GM23338 (cell line): ENCODE results near the gene PLAAT3. TPM values are rescaled to one million over a fixed set of nuclear protein-coding genes. Genes with fewer than 3 reads are reported as not detected.
A peak's percentile ranks its signal among the peaks of the same experiment; 100 is the strongest.

Source experiments
- ATAC-seq: fragments of 200-7000 bp; cut with Tn5 transposase; 3 replicates; pipeline ENCODE4 v1.9.1; 2020
- DNase-seq: peaks from one replicate; pipeline ENCODE4 v3.0.0-alpha.2; 2015; ENCODE audit warnings: low spot score
- H2AFZ ChIP-seq: fragments of 200-600 bp; sonication (generic); 2 replicates; pipeline ENCODE4 v1.8.0; 2016; ENCODE audit warnings: antibody characterized with exemption, mild to moderate bottlenecking, moderate library complexity
- H3F3A ChIP-seq: fragments of 200-600 bp; sonication (generic); replicated peaks from 2 replicates; pipeline ENCODE4 v1.8.0; 2017; ENCODE audit warnings: antibody characterized with exemption, mixed run types, low read depth
- H3K27ac ChIP-seq: fragments of 200-600 bp; sonication (generic); 2 replicates; pipeline ENCODE4 v1.6.1; 2016; ENCODE audit warnings: low read depth
- H3K27me3 ChIP-seq: fragments of 200-600 bp; sonication (generic); 2 replicates; pipeline ENCODE4 v1.8.0; 2016; ENCODE audit warnings: mild to moderate bottlenecking, mixed run types, moderate library complexity; ENCODE audit not compliant: insufficient read depth
- H3K36me3 ChIP-seq: fragments of 200-600 bp; sonication (generic); 2 replicates; pipeline ENCODE4 v1.8.0; 2016; ENCODE audit warnings: mild to moderate bottlenecking; ENCODE audit not compliant: insufficient read depth
- H3K4me1 ChIP-seq: fragments of 200-600 bp; sonication (generic); 2 replicates; pipeline ENCODE4 v1.8.0; 2016; ENCODE audit warnings: mild to moderate bottlenecking, moderate library complexity; ENCODE audit not compliant: insufficient read depth
- H3K4me2 ChIP-seq: fragments of 200-600 bp; sonication (generic); 2 replicates; pipeline ENCODE4 v1.7.1; 2017; ENCODE audit warnings: mixed run types
- H3K4me3 ChIP-seq: fragments of 200-600 bp; sonication (generic); 2 replicates; pipeline ENCODE4 v1.6.1; 2016; ENCODE audit warnings: mixed run types
- H3K79me2 ChIP-seq: fragments of 200-600 bp; sonication (generic); replicated peaks from 2 replicates; pipeline ENCODE4 v1.8.0; 2017; ENCODE audit warnings: mild to moderate bottlenecking; ENCODE audit not compliant: insufficient read depth
- H3K9me2 ChIP-seq: fragments of 200-600 bp; sonication (generic); 2 replicates; pipeline ENCODE4 v1.8.0; 2017; ENCODE audit not compliant: insufficient read depth
- H4K20me1 ChIP-seq: fragments of 200-600 bp; sonication (generic); replicated peaks from 2 replicates; pipeline ENCODE4 v1.8.0; 2017; ENCODE audit warnings: mild to moderate bottlenecking; ENCODE audit not compliant: insufficient read depth
- H3K27ac Mint-ChIP-seq: 2 replicates; pipeline ENCODE4 v1.8.0; 2020; ENCODE audit warnings: inconsistent platforms, mild to moderate bottlenecking, moderate library complexity, mixed read lengths
- H3K27me3 Mint-ChIP-seq: 3 replicates; pipeline ENCODE4 v1.8.0; 2022; ENCODE audit warnings: low read depth, mild to moderate bottlenecking, moderate library complexity, mixed read lengths, inconsistent platforms; ENCODE audit not compliant: insufficient read depth, poor library complexity
- H3K36me3 Mint-ChIP-seq: 3 replicates; pipeline ENCODE4 v1.8.0; 2021; ENCODE audit warnings: low read depth, mild to moderate bottlenecking, inconsistent platforms, moderate library complexity, mixed read lengths
- H3K4me1 Mint-ChIP-seq: 3 replicates; pipeline ENCODE4 v1.8.0; 2020; ENCODE audit warnings: mild to moderate bottlenecking, inconsistent platforms, mixed read lengths
- H3K4me3 Mint-ChIP-seq: 3 replicates; pipeline ENCODE4 v1.8.0; 2021; ENCODE audit warnings: moderate library complexity, mild to moderate bottlenecking, inconsistent platforms, mixed read lengths
- H3K9me3 Mint-ChIP-seq: 3 replicates; pipeline ENCODE4 v1.8.0; 2020; ENCODE audit warnings: moderate library complexity, mild to moderate bottlenecking, inconsistent platforms, mixed read lengths
- CREB1 ChIP-seq: fragments of 250-450 bp; sonication (Bioruptor Pico); IDR thresholded peaks from 2 replicates; pipeline ENCODE4 v1.5.0; 2020; ENCODE audit warnings: low read depth, mild to moderate bottlenecking, moderate library complexity
- EZH2 ChIP-seq: fragments of 200-600 bp; sonication (generic); IDR thresholded peaks from one replicate; pipeline ENCODE4 v1.8.0; 2017; ENCODE audit warnings: antibody characterized with exemption, mild to moderate bottlenecking, low read depth; ENCODE audit not compliant: unreplicated experiment
- EZH2phosphoT487 ChIP-seq: fragments of 200-600 bp; sonication (generic); IDR thresholded peaks from one replicate; pipeline ENCODE4 v1.8.1; 2018; ENCODE audit warnings: antibody characterized with exemption; ENCODE audit not compliant: unreplicated experiment
- JUNB ChIP-seq: IDR thresholded peaks from one replicate; pipeline ENCODE4 v1.6.1; 2016; ENCODE audit warnings: antibody characterized with exemption; ENCODE audit not compliant: unreplicated experiment
- NANOG ChIP-seq: IDR thresholded peaks from 2 replicates; pipeline ENCODE4 v1.6.1; 2016; ENCODE audit warnings: antibody characterized with exemption, borderline replicate concordance
- POLR2AphosphoS5 ChIP-seq: IDR thresholded peaks from 2 replicates; pipeline ENCODE4 v1.6.1; 2016; ENCODE audit warnings: antibody characterized with exemption, low read depth
- STAT1 ChIP-seq: IDR thresholded peaks from one replicate; pipeline ENCODE4 v1.6.1; 2016; ENCODE audit warnings: antibody characterized with exemption; ENCODE audit not compliant: unreplicated experiment
- ZNF114 ChIP-seq: fragments of 250-450 bp; sonication (Bioruptor Pico); IDR thresholded peaks from 2 replicates; pipeline ENCODE4 v1.5.0; 2020; ENCODE audit warnings: mild to moderate bottlenecking, moderate library complexity
- ZNF331 ChIP-seq: fragments of 250-450 bp; sonication (Bioruptor Pico); IDR thresholded peaks from 2 replicates; pipeline ENCODE4 v1.5.0; 2020; ENCODE audit warnings: low read depth, mild to moderate bottlenecking, moderate library complexity
- polyA plus RNA-seq: library from polyadenylated mRNA; unstranded; fragments of >200 nt; fragmentation: Nextera tagmentation; extraction: Ambion mirVana; gene quantifications from 2 replicates; pipeline ENCODE4 v1.2.1, GENCODE V29; 2016
- total RNA-seq: library from RNA; depleted of rRNA; stranded (reverse); fragments of >200 nt; shearing (Covaris generic); gene quantifications from 2 replicates; pipeline ENCODE4 v1.2.3, GENCODE V29; 2014
- TF ChIP-seq, protein P1 (sequence below), 2 experiments: fragments of 200-600 bp in 1 of 2; sonication (generic) in 1 of 2; conservative IDR thresholded peaks; 2 replicates each; pipeline versions ENCODE4 v1.5.1 to v1.6.1; 2016 to 2017; ENCODE audit warnings: antibody characterized with exemption in 2 of 2, low read depth in 2 of 2, mild to moderate bottlenecking in 2 of 2, moderate library complexity in 1 of 2
- TF ChIP-seq, protein P2 (sequence below): IDR thresholded peaks from 2 replicates; pipeline ENCODE4 v1.6.1; 2016; ENCODE audit warnings: antibody characterized with exemption

Gene PLAAT3
- total and polyA plus RNA-seq, 2 experiments from 2014 or later, result 61.1 to 262 TPM

DNA sequence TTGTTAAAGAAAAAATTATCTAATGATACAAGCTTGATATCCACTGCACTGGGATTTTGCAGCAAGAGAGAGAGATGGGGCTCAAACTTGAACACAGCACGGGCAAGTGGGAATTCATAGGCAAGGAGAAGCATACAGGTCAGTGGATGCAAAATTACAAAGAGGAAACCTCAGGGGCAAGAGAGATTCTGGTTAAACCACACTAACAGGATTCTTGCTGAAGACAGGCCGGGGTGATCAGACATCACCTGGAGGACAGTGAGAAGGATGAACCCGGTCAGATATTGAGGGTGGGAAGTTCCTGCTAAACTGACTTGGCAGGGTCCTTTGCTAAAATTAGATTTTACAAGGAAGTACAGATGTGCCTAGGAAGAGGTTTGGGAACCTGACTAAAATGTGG is 80.2 kb downstream of the PLAAT3 start (continued):
- TF ChIP-seq, protein P1, sequence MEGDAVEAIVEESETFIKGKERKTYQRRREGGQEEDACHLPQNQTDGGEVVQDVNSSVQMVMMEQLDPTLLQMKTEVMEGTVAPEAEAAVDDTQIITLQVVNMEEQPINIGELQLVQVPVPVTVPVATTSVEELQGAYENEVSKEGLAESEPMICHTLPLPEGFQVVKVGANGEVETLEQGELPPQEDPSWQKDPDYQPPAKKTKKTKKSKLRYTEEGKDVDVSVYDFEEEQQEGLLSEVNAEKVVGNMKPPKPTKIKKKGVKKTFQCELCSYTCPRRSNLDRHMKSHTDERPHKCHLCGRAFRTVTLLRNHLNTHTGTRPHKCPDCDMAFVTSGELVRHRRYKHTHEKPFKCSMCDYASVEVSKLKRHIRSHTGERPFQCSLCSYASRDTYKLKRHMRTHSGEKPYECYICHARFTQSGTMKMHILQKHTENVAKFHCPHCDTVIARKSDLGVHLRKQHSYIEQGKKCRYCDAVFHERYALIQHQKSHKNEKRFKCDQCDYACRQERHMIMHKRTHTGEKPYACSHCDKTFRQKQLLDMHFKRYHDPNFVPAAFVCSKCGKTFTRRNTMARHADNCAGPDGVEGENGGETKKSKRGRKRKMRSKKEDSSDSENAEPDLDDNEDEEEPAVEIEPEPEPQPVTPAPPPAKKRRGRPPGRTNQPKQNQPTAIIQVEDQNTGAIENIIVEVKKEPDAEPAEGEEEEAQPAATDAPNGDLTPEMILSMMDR (conservative IDR thresholded peaks at IDR 0.05; ENCODE audit: low read depth in 2 of 2), result no peak
- TF ChIP-seq NANOG (no peak), JUNB (no peak), POLR2AphosphoS5 (no peak), STAT1 (no peak), CREB1 (CRISPR knock-in tag) (no peak), ZNF114 (CRISPR knock-in tag) (no peak)
- TF ChIP-seq, protein P2, sequence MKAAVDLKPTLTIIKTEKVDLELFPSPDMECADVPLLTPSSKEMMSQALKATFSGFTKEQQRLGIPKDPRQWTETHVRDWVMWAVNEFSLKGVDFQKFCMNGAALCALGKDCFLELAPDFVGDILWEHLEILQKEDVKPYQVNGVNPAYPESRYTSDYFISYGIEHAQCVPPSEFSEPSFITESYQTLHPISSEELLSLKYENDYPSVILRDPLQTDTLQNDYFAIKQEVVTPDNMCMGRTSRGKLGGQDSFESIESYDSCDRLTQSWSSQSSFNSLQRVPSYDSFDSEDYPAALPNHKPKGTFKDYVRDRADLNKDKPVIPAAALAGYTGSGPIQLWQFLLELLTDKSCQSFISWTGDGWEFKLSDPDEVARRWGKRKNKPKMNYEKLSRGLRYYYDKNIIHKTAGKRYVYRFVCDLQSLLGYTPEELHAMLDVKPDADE, result no peak

GRCh38 chr11:63532799-63533475 is 81.3 kb downstream of the PLAAT3 start:
- Histone ChIP-seq H3K36me3 (no peaks in the 10 kb centered on the region), H3K27ac (peak overlapping the region; percentile 88), H3K4me2 (peak overlapping the region; percentile 34), H3F3A (peaks cover 15% of the 10 kb centered on the region), H3K4me3 (0 out of 2 replicates have a peak overlapping the region, but pooled peaks have one; percentile 2), H2AFZ (no peak overlapping the region), H3K27me3 (no peaks in the 10 kb centered on the region), H4K20me1 (no peaks in the 10 kb centered on the region), H3K9me2 (0 out of 2 replicates have a peak, but pooled peaks cover 4% of the 10 kb centered on the region), H3K79me2 (no peaks in the 10 kb centered on the region), H3K4me1 (peaks cover 33% of the 10 kb centered on the region)
- peaks cover 6% of the 10 kb centered on the region for H3K36me3 Mint-ChIP-seq
- DNase-seq, result peak; percentile 32
- no peak for TF ChIP-seq NANOG
- TF ChIP-seq EZH2phosphoT487, result no peak
- no peak for TF ChIP-seq EZH2
- TF ChIP-seq CREB1 (CRISPR knock-in tag), result no peak
- TF ChIP-seq ZNF331 (CRISPR knock-in tag), result no peak
- TF ChIP-seq, protein P2, result no peak
- TF ChIP-seq STAT1, result no peak
- ATAC-seq, result no peak
- H3K9me3 Mint-ChIP-seq, result peaks cover 10% of the 10 kb centered on the region; the same call in 2 of the 3 replicates
- H3K4me3 Mint-ChIP-seq, result no peak overlapping the region
- peaks cover 53% of the 10 kb centered on the region for H3K4me1 Mint-ChIP-seq
- H3K27me3 Mint-ChIP-seq, result peaks cover 8% of the 10 kb centered on the region
- H3K27ac Mint-ChIP-seq, result no peak overlapping the region
